ENCODE data around the gene SMCO3. TPM values are rescaled to one million over a fixed set of nuclear protein-coding genes. Genes with fewer than 3 reads are reported as not detected.

SMCO3 gene
- total RNA-seq, 1 experiment from 2014 or later: not detected

DNA sequence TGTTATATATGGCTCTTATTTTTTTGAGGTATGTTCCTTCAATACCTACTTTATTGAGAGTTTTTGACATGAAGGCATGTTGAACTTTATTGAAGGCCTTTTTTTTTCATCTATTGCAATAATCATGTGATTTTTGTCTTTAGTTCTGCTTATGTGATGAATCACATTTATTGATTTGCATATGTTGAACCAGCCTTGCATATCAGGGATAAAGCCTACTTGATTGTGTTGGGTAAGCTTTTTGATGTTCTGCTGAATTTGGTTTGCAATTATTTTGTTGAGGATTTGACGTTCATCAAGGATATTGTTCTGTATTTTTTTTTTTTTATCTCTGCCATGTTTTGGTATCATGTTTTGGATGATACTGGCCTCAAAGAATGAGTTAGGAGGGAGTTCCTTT is 44.5 kb upstream of the SMCO3 start:
- H3K79me2 ChIP-seq (ENCODE audit: low read length): no peaks in the 10 kb centered on the region
- H3K9me3 ChIP-seq (ENCODE audit: low read length): no peaks in the 10 kb centered on the region
- H3K4me1 ChIP-seq (ENCODE audit: insufficient read depth, low read length): peaks cover 4% of the 10 kb centered on the region
- TF ChIP-seq CTCF (conservative IDR thresholded peaks at IDR 0.05; ENCODE audit: low read depth, low read length) (no peak), EZH2phosphoT487 (IDR thresholded peaks at IDR 0.05; ENCODE audit: borderline replicate concordance, low read length) (no peak), EZH2 (IDR thresholded peaks at IDR 0.05; ENCODE audit: low read length, unreplicated experiment) (no peak)
- H3K27me3 ChIP-seq (ENCODE audit: low read length): no peaks in the 10 kb centered on the region
- H3K9ac ChIP-seq (ENCODE audit: low read length): no peak overlapping the region
- no peak overlapping the region for H3K27ac ChIP-seq (ENCODE audit: low read length)
- H3K4me3 ChIP-seq (ENCODE audit: low read length): no peak overlapping the region
- no TSS peak for BruUV-seq (replicated peaks)
- DNase-seq (no peak), ATAC-seq (no peak)
- ChIA-PET POLR2A (ENCODE audit: unreplicated experiment) (no interaction called here), CTCF (no interaction called here)
- no peak overlapping the region for H3K4me2 ChIP-seq (ENCODE audit: low read length)
- H2AFZ ChIP-seq (ENCODE audit: low read length): no peak overlapping the region
- H3K36me3 ChIP-seq (ENCODE audit: low read depth, low read length): no peaks in the 10 kb centered on the region
- H4K20me1 ChIP-seq (ENCODE audit: low read length): no peaks in the 10 kb centered on the region
- H3K9me2 ChIP-seq (replicated peaks; ENCODE audit: low read length): no peaks in the 10 kb centered on the region
- intact Hi-C loops (cut with micrococcal nuclease): no loop called here
- H3F3A ChIP-seq (ENCODE audit: low read length, unreplicated experiment): no peaks in the 10 kb centered on the region

DNA sequence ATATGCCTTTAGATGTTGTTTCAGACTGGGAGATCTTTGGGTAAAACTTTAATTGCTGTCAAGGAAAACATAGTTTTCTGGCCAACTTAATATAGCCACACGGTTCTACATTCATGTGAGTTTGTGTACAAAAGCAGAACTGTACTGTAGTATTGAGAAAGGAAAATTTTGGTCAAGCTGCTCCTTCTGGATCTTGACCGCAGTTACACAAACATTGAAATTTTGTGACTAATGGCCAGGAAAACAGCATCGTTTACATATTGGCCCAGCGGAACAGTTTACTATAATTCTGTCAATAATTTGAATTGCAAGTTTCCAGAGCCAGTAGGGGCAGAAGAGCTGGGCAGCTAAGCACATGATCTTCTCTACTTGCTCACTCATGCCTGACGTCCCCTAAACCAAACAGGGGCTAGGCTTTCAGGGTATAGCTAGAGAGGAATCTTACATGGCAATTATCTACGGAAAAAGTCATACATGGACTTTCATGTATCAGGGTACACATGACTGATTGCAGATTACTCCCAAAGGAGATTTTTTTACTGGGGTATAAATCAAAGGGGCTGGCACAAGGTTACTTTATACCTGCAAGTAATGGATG is 40.7 kb upstream of the SMCO3 start:
- Histone ChIP-seq H3K27ac (ENCODE audit: low read length) (no peak overlapping the region), H3F3A (ENCODE audit: low read length, unreplicated experiment) (no peaks in the 10 kb centered on the region), H3K9me2 (replicated peaks; ENCODE audit: low read length) (no peaks in the 10 kb centered on the region), H4K20me1 (ENCODE audit: low read length) (no peaks in the 10 kb centered on the region), H3K27me3 (ENCODE audit: low read length) (no peaks in the 10 kb centered on the region), H3K4me3 (ENCODE audit: low read length) (no peak overlapping the region), H2AFZ (ENCODE audit: low read length) (no peak overlapping the region), H3K9ac (ENCODE audit: low read length) (no peak overlapping the region), H3K4me2 (ENCODE audit: low read length) (peak overlapping the region; percentile 23; the same call in 1 of the 2 replicates), H3K79me2 (ENCODE audit: low read length) (no peaks in the 10 kb centered on the region), H3K9me3 (ENCODE audit: low read length) (no peaks in the 10 kb centered on the region), H3K4me1 (ENCODE audit: insufficient read depth, low read length) (peaks cover 4% of the 10 kb centered on the region), H3K36me3 (ENCODE audit: low read depth, low read length) (no peaks in the 10 kb centered on the region)
- BruUV-seq (replicated peaks): no TSS peak
- intact Hi-C loops (cut with micrococcal nuclease): no loop called here
- CTCF ChIA-PET: no interaction called here
- no peak for ATAC-seq
- POLR2A ChIA-PET (ENCODE audit: unreplicated experiment): no interaction called here
- DNase-seq: peak; percentile 57
- TF ChIP-seq EZH2phosphoT487 (IDR thresholded peaks at IDR 0.05; ENCODE audit: borderline replicate concordance, low read length) (no peak), EZH2 (IDR thresholded peaks at IDR 0.05; ENCODE audit: low read length, unreplicated experiment) (no peak), CTCF (conservative IDR thresholded peaks at IDR 0.05; ENCODE audit: low read depth, low read length) (no peak)

- BruUV-seq (replicated peaks): no TSS peak
- no peaks in the 10 kb centered on the region for H3K9me2 ChIP-seq (replicated peaks; ENCODE audit: low read length)
- no peaks in the 10 kb centered on the region for H3K79me2 ChIP-seq (ENCODE audit: low read length)
- intact Hi-C loops (cut with micrococcal nuclease): no loop called here
- no peak overlapping the region for H3K27ac ChIP-seq (ENCODE audit: low read length)
- peaks cover 4% of the 10 kb centered on the region for H3K4me1 ChIP-seq (ENCODE audit: insufficient read depth, low read length)
- H4K20me1 ChIP-seq (ENCODE audit: low read length): no peaks in the 10 kb centered on the region
- H3F3A ChIP-seq (ENCODE audit: low read length, unreplicated experiment): no peaks in the 10 kb centered on the region
- no peaks in the 10 kb centered on the region for H3K36me3 ChIP-seq (ENCODE audit: low read depth, low read length)
- H3K9ac ChIP-seq (ENCODE audit: low read length): no peak overlapping the region
- POLR2A ChIA-PET (ENCODE audit: unreplicated experiment): no interaction called here
- no peak overlapping the region for H3K4me2 ChIP-seq (ENCODE audit: low read length)
- no peak for ATAC-seq
- CTCF ChIA-PET: no interaction called here
- no peaks in the 10 kb centered on the region for H3K9me3 ChIP-seq (ENCODE audit: low read length)
- no peak for TF ChIP-seq EZH2phosphoT487 (IDR thresholded peaks at IDR 0.05; ENCODE audit: borderline replicate concordance, low read length)
- no peak for TF ChIP-seq EZH2 (IDR thresholded peaks at IDR 0.05; ENCODE audit: low read length, unreplicated experiment)
- no peak for TF ChIP-seq CTCF (conservative IDR thresholded peaks at IDR 0.05; ENCODE audit: low read depth, low read length)
- no peaks in the 10 kb centered on the region for H3K27me3 ChIP-seq (ENCODE audit: low read length)
- no peak overlapping the region for H2AFZ ChIP-seq (ENCODE audit: low read length)
- no peak overlapping the region for H3K4me3 ChIP-seq (ENCODE audit: low read length)
- no peak for DNase-seq
Measured at GRCh38 chr12:14853961-14854360, 40.0 kb upstream of the SMCO3 start.
